ENCODE measurements around the gene PSMC6. TPM values are rescaled to one million over a fixed set of nuclear protein-coding genes. Genes with fewer than 3 reads are reported as not detected.

Gene PSMC6
- total RNA-seq, result 102 and 115 TPM in 2 replicates

DNA sequence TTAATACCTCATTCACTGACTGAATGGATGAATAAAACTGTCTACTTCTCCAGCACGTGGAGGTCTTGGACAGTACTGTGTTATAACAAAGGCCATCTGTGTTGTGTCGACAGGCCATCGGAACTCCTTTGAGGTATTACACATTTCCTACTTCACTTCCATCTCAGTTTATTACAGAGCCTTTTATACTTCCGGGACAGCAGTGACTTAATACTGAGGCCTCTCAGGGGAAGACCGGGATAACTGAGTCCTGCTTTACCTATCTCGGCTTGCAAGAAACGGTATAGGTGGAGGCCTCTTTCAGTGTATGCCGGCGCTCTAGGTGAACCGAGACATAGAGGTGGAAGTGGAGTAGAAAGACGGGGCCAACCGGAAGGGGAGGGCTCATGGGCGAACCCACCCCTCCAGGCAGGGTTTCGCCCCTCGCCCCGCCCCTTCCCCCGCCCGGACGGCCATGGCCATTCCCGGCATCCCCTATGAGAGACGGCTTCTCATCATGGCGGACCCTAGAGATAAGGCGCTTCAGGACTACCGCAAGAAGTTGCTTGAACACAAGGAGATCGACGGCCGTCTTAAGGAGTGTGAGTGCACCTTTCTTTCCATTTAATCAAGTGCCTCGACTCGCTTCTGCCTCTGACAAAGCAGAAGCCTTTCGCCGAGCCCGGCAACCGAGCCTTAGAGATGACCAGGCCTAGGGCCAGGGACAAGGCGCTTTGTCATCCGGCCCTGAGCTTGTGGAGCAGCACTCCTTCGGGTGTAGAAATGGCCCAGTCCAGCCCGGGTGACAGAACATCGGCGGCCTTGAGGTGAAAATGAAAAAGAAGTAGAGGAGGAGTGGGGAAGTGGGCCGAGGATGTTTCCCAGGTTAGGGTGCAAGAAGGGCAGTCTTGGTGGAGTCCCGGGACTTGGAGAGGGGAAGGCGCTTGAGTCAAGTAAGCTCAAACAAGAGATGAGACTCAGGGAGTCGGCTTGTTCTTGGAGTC is at the start of gene PSMC6:
Gene PSMC6 (plus strand): TSS at position 477 of the 983 bp plus-strand sequence. CDS start 20 bp downstream, at position 497.

GRCh38 chr14:52695481-52696091 is 11.4 kb upstream of the PSMC6 start, which contains the start of gene ERO1A:
ERO1A (minus strand) TSS chr14:52695558; CDS start chr14:52695481, 77 bp downstream.

DNA sequence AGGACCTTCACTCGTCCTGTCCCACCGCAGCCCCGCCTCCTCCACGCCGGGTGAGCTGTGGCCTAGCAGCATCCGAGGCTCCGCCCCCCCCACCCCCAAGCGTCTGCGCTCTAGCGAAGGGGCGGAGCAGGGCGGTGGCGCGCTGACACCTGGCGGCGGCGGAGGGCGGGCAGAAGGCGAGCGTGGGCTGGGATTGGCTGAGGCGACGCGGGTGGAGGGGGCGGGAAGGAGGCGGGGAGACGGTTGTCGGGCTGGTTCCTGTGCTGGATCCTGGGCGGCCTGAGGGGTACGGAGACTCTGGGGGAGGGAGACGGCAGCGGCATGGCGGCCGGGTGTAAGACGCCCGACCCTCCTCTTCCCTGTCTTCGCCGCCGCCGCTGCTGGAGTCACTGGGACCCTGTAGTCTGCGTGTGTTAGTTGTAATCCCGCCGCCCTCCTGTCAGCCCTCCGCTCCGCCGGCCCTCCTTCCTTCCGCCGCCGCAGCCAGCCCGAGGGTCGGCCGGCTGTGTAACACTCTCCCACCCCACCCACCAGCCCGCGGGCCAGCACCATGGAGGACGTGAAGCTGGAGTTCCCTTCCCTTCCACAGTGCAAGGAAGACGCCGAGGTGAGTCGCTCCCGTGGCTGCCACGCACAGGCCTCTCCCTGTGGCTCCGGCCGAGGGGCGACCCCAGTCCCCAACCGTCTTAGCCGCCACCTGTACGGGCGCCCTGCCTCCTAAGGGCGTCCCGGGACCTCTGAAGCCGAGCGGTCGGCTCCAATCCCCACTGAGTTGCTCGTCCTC is 23.1 kb downstream of the PSMC6 start, which contains the start of gene STYX:
Gene STYX (plus strand): TSS at position 242 of the 784 bp plus-strand sequence. CDS start 309 bp downstream, at position 551.

Other genes with a start within 250 kb of the PSMC6 start
- gene TXNDC16, start 154.7 kb upstream of the PSMC6 start, total RNA-seq, result 5.7 and 11.4 TPM in 2 replicates
- 0.26 and 0.56 TPM in 2 replicates for gene GPR137C, start 154.4 kb upstream of the PSMC6 start, total RNA-seq
- 40.0 and 49.7 TPM in 2 replicates for gene ERO1A, start 11.6 kb upstream of the PSMC6 start, total RNA-seq
- 14.9 and 16.7 TPM in 2 replicates for gene STYX, start 23.0 kb downstream of the PSMC6 start, total RNA-seq
- gene GNPNAT1, start 84.4 kb downstream of the PSMC6 start, total RNA-seq, result 23.1 and 25.1 TPM in 2 replicates
- gene FERMT2, start 243.8 kb downstream of the PSMC6 start, total RNA-seq, result 131 and 149 TPM in 2 replicates

Data from aortic smooth muscle cell (primary cell).